Measurements from ENCODE around the gene PLCG1. TPM values are rescaled to one million over a fixed set of nuclear protein-coding genes. Genes with fewer than 3 reads are reported as not detected.
"Not testable (repeated sequence)": the region's sequence is repeated elsewhere in the genome, so short reads cannot be mapped to it uniquely, and the experiment has no call there.

PLCG1 gene
- total RNA-seq, 6 donors from 2014 or later = 69.8 to 383 (median 99.5) TPM

DNA sequence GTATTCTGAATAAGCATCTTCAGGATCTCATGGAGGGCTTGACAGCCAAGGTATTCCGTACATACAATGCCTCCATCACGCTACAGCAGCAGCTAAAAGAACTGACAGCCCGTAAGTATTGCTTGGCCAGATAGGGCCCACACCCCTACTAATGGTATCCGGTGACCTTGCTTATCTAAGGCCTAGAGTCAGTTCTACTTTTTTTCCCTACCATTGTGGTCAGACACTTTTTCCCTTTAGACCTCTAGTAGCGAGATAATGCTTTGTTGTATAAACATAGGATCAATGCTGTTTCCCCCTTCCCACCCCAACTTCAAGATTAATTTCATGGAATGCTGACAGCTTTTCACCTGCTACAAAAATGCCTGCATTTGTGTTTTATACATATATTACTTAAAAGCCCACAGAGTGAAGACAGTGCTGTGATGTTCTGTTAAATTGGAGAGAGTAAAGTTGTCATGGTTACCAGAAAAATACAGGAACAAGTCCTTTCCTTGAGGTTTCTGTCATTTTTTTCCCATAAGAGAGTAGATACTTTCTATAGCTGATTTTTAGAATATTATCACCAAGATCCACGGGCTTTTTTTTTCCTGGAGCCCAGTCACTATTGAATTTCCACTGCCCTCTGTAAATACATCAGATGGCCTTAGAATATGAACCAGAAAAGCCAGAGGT is 20.9 kb upstream of the PLCG1 start:
- ATAC-seq (ENCODE audit: low FRiP score in 2 of 2) = no peak
- TF ChIP-seq POLR2AphosphoS5 (IDR thresholded peaks at IDR 0.05) = no peak
- no peak for TF ChIP-seq EP300 (IDR thresholded peaks at IDR 0.05)
- TF ChIP-seq, protein P1, sequence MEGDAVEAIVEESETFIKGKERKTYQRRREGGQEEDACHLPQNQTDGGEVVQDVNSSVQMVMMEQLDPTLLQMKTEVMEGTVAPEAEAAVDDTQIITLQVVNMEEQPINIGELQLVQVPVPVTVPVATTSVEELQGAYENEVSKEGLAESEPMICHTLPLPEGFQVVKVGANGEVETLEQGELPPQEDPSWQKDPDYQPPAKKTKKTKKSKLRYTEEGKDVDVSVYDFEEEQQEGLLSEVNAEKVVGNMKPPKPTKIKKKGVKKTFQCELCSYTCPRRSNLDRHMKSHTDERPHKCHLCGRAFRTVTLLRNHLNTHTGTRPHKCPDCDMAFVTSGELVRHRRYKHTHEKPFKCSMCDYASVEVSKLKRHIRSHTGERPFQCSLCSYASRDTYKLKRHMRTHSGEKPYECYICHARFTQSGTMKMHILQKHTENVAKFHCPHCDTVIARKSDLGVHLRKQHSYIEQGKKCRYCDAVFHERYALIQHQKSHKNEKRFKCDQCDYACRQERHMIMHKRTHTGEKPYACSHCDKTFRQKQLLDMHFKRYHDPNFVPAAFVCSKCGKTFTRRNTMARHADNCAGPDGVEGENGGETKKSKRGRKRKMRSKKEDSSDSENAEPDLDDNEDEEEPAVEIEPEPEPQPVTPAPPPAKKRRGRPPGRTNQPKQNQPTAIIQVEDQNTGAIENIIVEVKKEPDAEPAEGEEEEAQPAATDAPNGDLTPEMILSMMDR (IDR thresholded peaks at IDR 0.05) = no peak
- no peak for TF ChIP-seq POLR2A (IDR thresholded peaks at IDR 0.05)

DNA sequence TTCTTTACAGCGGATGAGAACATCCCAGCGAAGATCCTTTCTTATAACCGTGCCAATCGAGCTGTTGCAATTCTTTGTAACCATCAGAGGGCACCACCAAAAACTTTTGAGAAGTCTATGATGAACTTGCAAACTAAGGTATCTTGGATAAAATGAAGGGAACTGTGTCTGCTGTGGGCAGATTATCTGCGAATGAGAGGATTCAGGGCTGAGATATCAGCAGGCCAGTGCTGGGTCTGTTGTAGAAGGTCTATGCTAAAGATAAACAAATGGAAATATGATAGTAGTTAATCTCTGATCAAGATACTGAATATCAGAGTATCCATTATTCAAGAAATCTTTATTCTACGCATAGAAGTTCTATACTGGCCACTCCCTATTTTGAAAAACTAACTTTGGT is 19.2 kb upstream of the PLCG1 start:
- 87 to 89% methylated on average over 6 of the region's 6 CpGs for WGBS, 2 donors
- peaks cover 44 to 100% (median 91%) of the 10 kb centered on the region in 4 donors for H3K36me3 ChIP-seq
- not testable (repeated sequence) for DNase-seq

More for the DNA sequence above, 20.9 kb upstream of the PLCG1 start:
- H3K4me1 ChIP-seq = no peaks in the 10 kb centered on the region
- no peaks in the 10 kb centered on the region for H3K27me3 ChIP-seq
- no peak overlapping the region for H3K27ac ChIP-seq
- WGBS, 2 donors = 78 to 82% methylated on average over 6 of the region's 6 CpGs
- no peaks in the 10 kb centered on the region for H3K9me3 ChIP-seq
- no peak overlapping the region for H3K4me3 ChIP-seq
- no peak for DNase-seq
- H3K36me3 ChIP-seq = peaks cover 34 to 100% (median 83%) of the 10 kb centered on the region in 4 donors

DNA sequence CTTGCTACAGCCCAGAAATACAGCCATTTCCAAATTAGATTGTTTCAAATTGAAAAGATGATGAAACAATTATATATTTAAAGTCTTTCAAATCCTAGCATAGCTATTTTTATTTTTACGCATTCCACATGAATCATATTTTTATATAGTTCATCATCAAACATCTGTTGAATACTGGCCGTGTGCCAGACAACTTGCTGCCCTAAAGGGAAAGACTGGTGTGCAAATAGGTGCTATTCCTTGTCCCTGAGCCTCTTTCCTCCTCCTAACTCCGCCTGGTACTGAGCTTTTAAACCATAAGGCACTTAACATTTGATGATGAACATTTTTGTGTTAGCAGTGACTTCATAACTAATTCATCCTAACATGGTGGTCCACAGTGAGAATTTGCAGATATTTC is 18.7 kb upstream of the PLCG1 start:
- TF ChIP-seq POLR2AphosphoS5 (IDR thresholded peaks at IDR 0.05) = no peak
- TF ChIP-seq, protein P1 (IDR thresholded peaks at IDR 0.05) = no peak
- TF ChIP-seq POLR2A (IDR thresholded peaks at IDR 0.05) = no peak
- no peak for TF ChIP-seq EP300 (IDR thresholded peaks at IDR 0.05)
- WGBS, 2 donors = 82 to 84% methylated on average over 3 of the region's 3 CpGs
- Histone ChIP-seq H3K27ac (peak overlapping the region in 1 of 4 donors; percentile 14), H3K4me1 (no peaks in the 10 kb centered on the region), H3K36me3 (peaks cover 47 to 100% (median 92%) of the 10 kb centered on the region in 4 donors), H3K4me3 (no peak overlapping the region), H3K27me3 (no peaks in the 10 kb centered on the region), H3K9me3 (no peaks in the 10 kb centered on the region)
- ATAC-seq (ENCODE audit: low FRiP score in 2 of 2) (no peak), DNase-seq (no peak)

More for the DNA sequence above, 19.2 kb upstream of the PLCG1 start:
- not testable (repeated sequence) for H3K4me3 ChIP-seq; H3K4me1 ChIP-seq; H3K9me3 ChIP-seq; ATAC-seq (ENCODE audit: low FRiP score in 2 of 2); H3K27me3 ChIP-seq
- peak overlapping the region in 1 of 4 donors; percentile 14 for H3K27ac ChIP-seq

DNA sequence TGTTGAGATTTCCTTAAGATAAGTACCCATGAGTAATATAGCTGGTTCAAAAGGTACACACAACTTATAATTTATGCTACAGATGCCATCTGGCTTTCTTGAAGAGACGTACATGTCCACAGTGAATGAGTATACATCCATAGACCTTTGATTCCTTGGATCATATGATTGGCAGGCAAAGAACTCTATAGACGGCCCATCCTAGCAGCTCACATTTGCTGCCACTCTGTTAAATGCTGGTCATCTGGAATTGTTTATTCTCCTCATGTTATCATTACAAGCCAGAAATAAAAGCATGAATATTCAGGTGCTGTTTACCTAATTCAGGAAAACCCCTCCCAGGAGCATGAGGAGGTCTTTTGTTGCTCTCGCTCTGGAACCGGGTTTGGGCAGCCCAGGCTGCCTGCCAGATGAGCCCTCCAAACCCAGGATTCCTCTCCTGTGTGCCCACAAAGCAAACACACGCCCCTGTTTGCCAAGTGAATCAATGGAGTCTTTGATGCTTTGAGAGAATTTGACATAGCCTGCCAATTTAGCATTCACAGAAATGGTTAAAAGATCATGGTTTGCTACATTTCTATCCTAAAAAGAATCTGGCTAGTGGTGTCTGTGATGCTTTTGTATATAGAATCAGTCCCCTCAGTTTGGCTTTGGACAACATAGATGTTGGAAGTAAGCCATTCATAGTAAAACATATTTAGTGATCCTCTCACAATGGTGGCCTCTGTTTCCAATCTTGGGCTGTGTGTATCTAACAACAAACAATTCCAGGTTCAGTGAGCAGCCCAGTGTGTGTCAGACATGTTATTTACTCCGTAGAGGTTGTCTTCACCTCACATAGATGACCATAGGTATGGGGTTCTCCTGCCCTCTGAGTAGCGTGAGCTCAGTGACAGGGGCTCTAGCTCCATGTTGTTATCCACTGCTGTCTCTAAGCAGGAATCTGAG is 17.5 kb upstream of the PLCG1 start:
- TF ChIP-seq EP300 (IDR thresholded peaks at IDR 0.05) (no peak), POLR2AphosphoS5 (IDR thresholded peaks at IDR 0.05) (no peak), POLR2A (IDR thresholded peaks at IDR 0.05) (no peak)
- TF ChIP-seq, protein P1 (IDR thresholded peaks at IDR 0.05) = no peak
- Histone ChIP-seq H3K27me3 (no peaks in the 10 kb centered on the region), H3K4me3 (no peak overlapping the region), H3K4me1 (no peaks in the 10 kb centered on the region), H3K9me3 (no peaks in the 10 kb centered on the region), H3K36me3 (peaks cover 51 to 98% (median 92%) of the 10 kb centered on the region in 4 donors), H3K27ac (no peak overlapping the region)
- ATAC-seq (ENCODE audit: low FRiP score in 2 of 2) (no peak), DNase-seq (no peak)
- WGBS, 2 donors = 70 to 81% methylated on average over 7 of the region's 7 CpGs

DNA sequence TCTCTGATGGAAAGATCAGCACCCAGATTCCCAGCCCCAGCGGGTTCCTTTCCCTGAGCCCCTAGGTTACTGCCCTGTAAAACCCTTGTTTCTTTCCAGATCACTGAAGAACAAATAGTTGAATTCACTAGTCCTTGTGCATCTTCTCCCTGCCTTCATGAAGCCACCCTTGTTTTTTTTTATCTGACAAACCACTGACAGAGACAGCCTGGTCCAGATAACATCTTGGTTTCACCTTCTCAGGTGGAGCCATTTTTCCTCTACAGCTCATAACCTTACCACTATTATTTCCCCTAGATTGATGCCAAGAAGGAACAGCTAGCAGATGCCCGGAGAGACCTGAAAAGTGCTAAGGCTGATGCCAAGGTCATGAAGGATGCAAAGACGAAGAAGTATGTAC is 15.9 kb upstream of the PLCG1 start:
- DNase-seq (no peak), ATAC-seq (ENCODE audit: low FRiP score in 2 of 2) (no peak)
- Histone ChIP-seq H3K27ac (no peak overlapping the region), H3K27me3 (no peaks in the 10 kb centered on the region), H3K36me3 (peaks cover 39 to 98% (median 89%) of the 10 kb centered on the region in 4 donors), H3K9me3 (no peaks in the 10 kb centered on the region), H3K4me1 (no peaks in the 10 kb centered on the region), H3K4me3 (no peak overlapping the region)
- WGBS, 2 donors = 91 to 97% methylated on average over 3 of the region's 3 CpGs
- TF ChIP-seq POLR2AphosphoS5 (IDR thresholded peaks at IDR 0.05) = no peak
- TF ChIP-seq, protein P1 (IDR thresholded peaks at IDR 0.05) = no peak
- TF ChIP-seq POLR2A (IDR thresholded peaks at IDR 0.05) = no peak
- TF ChIP-seq EP300 (IDR thresholded peaks at IDR 0.05) = no peak

All from upper lobe of left lung (tissue), 6 donors.